ENCODE results near the gene NAA30. TPM values are rescaled to one million over a fixed set of nuclear protein-coding genes. Genes with fewer than 3 reads are reported as not detected.
A peak's percentile ranks its signal among the peaks of the same experiment; 100 is the strongest.

Gene NAA30
- total RNA-seq, 3 donors from 2014 or later, result 17.9 to 24.0 (median 21.6) TPM

GRCh38 chr14:57382283-57382682 is 8.1 kb upstream of the NAA30 start:
- Mint-ChIP-seq H3K36me3 (ENCODE audit: insufficient read depth) (no peaks in the 10 kb centered on the region), H3K4me1 (ENCODE audit: low read depth) (no peaks in the 10 kb centered on the region), H3K4me3 (no peak overlapping the region), H3K9me3 (no peaks in the 10 kb centered on the region), H3K27me3 (ENCODE audit: low read depth) (no peaks in the 10 kb centered on the region)
- DNase-seq (no peak), ATAC-seq (no peak)

GRCh38 chr14:57383125-57383745 is 7.2 kb upstream of the NAA30 start:
- ATAC-seq (no peak), DNase-seq (no peak)
- no peaks in the 10 kb centered on the region for H3K27me3 Mint-ChIP-seq (ENCODE audit: low read depth)
- H3K4me3 Mint-ChIP-seq, result no peak overlapping the region
- H3K9me3 Mint-ChIP-seq, result no peaks in the 10 kb centered on the region
- H3K4me1 Mint-ChIP-seq (ENCODE audit: low read depth), result no peaks in the 10 kb centered on the region
- H3K36me3 Mint-ChIP-seq (ENCODE audit: insufficient read depth), result no peaks in the 10 kb centered on the region

- DNase-seq (no peak), ATAC-seq (no peak)
- Mint-ChIP-seq H3K4me3 (no peak overlapping the region), H3K27me3 (ENCODE audit: low read depth) (no peaks in the 10 kb centered on the region), H3K4me1 (ENCODE audit: low read depth) (peaks cover 25% of the 10 kb centered on the region), H3K9me3 (no peaks in the 10 kb centered on the region), H3K36me3 (ENCODE audit: insufficient read depth) (peaks cover 5% of the 10 kb centered on the region)
These were observed 2.3 kb upstream of the NAA30 start for GRCh38 chr14:57388067-57388466.

- no peaks in the 10 kb centered on the region for H3K9me3 Mint-ChIP-seq
- no peak for ATAC-seq
- peaks cover 5% of the 10 kb centered on the region for H3K36me3 Mint-ChIP-seq (ENCODE audit: insufficient read depth)
- DNase-seq, result no peak
- peaks cover 41% of the 10 kb centered on the region for H3K4me1 Mint-ChIP-seq (ENCODE audit: low read depth)
- H3K4me3 Mint-ChIP-seq, result peak overlapping the region; percentile 95
- no peaks in the 10 kb centered on the region for H3K27me3 Mint-ChIP-seq (ENCODE audit: low read depth)
These were observed 745 bp upstream of the NAA30 start for GRCh38 chr14:57389646-57390036.

GRCh38 chr14:57390806-57391516 is 575 bp downstream of the NAA30 start:
- H3K4me1 Mint-ChIP-seq (ENCODE audit: low read depth), result peaks cover 45% of the 10 kb centered on the region

GRCh38 chr14:57391517-57392195 is 1.3 kb downstream of the NAA30 start:
- ATAC-seq, result no peak
- DNase-seq, result no peak
- H3K4me1 Mint-ChIP-seq (ENCODE audit: low read depth), result peaks cover 46% of the 10 kb centered on the region

More at GRCh38 chr14:57390806-57391516, 575 bp downstream of the NAA30 start:
- H3K27me3 Mint-ChIP-seq (ENCODE audit: low read depth), result no peaks in the 10 kb centered on the region
- peak overlapping the region; percentile 95 for H3K4me3 Mint-ChIP-seq
- peak; percentile 11 for DNase-seq
- ATAC-seq, result peak; percentile 51 to 52
- peaks cover 5% of the 10 kb centered on the region for H3K36me3 Mint-ChIP-seq (ENCODE audit: insufficient read depth)
- no peaks in the 10 kb centered on the region for H3K9me3 Mint-ChIP-seq

GRCh38 chr14:57392830-57393229 is 2.4 kb downstream of the NAA30 start:
- Mint-ChIP-seq H3K4me1 (ENCODE audit: low read depth) (peaks cover 46% of the 10 kb centered on the region), H3K36me3 (ENCODE audit: insufficient read depth) (peaks cover 11% of the 10 kb centered on the region), H3K4me3 (peak overlapping the region; percentile 95), H3K9me3 (no peaks in the 10 kb centered on the region), H3K27me3 (ENCODE audit: low read depth) (no peaks in the 10 kb centered on the region)
- ATAC-seq (no peak), DNase-seq (no peak)

More at GRCh38 chr14:57391517-57392195, 1.3 kb downstream of the NAA30 start:
- H3K36me3 Mint-ChIP-seq (ENCODE audit: insufficient read depth), result peaks cover 7% of the 10 kb centered on the region
- peak overlapping the region; percentile 95 for H3K4me3 Mint-ChIP-seq
- H3K9me3 Mint-ChIP-seq, result no peaks in the 10 kb centered on the region
- H3K27me3 Mint-ChIP-seq (ENCODE audit: low read depth), result no peaks in the 10 kb centered on the region

- Mint-ChIP-seq H3K36me3 (ENCODE audit: insufficient read depth) (peaks cover 26% of the 10 kb centered on the region), H3K27me3 (ENCODE audit: low read depth) (no peaks in the 10 kb centered on the region), H3K4me1 (ENCODE audit: low read depth) (peaks cover 31% of the 10 kb centered on the region), H3K4me3 (no peak overlapping the region), H3K9me3 (no peaks in the 10 kb centered on the region)
- no peak for ATAC-seq
- no peak for DNase-seq
These were observed 10.4 kb downstream of the NAA30 start for GRCh38 chr14:57400556-57401494.

- Mint-ChIP-seq H3K4me3 (no peak overlapping the region), H3K27me3 (ENCODE audit: low read depth) (no peaks in the 10 kb centered on the region), H3K9me3 (no peaks in the 10 kb centered on the region), H3K36me3 (ENCODE audit: insufficient read depth) (peaks cover 26% of the 10 kb centered on the region), H3K4me1 (ENCODE audit: low read depth) (peaks cover 32% of the 10 kb centered on the region)
- DNase-seq (no peak), ATAC-seq (no peak)
These were observed 11.1 kb downstream of the NAA30 start for GRCh38 chr14:57401501-57401900.

GRCh38 chr14:57402173-57402852 is 11.9 kb downstream of the NAA30 start:
- no peak for DNase-seq
- H3K4me1 Mint-ChIP-seq (ENCODE audit: low read depth), result peaks cover 31% of the 10 kb centered on the region
- peaks cover 22% of the 10 kb centered on the region for H3K36me3 Mint-ChIP-seq (ENCODE audit: insufficient read depth)
- no peaks in the 10 kb centered on the region for H3K9me3 Mint-ChIP-seq
- no peaks in the 10 kb centered on the region for H3K27me3 Mint-ChIP-seq (ENCODE audit: low read depth)
- H3K4me3 Mint-ChIP-seq, result peak overlapping the region; percentile 65
- ATAC-seq, result no peak

- Mint-ChIP-seq H3K4me3 (no peak overlapping the region), H3K9me3 (no peaks in the 10 kb centered on the region), H3K36me3 (ENCODE audit: insufficient read depth) (peaks cover 28% of the 10 kb centered on the region), H3K4me1 (ENCODE audit: low read depth) (peaks cover 35% of the 10 kb centered on the region), H3K27me3 (ENCODE audit: low read depth) (no peaks in the 10 kb centered on the region)
- DNase-seq (no peak), ATAC-seq (peak in 1 of 2 donors; percentile 34)
These were observed 13.1 kb downstream of the NAA30 start for GRCh38 chr14:57403521-57403864.

- Mint-ChIP-seq H3K36me3 (ENCODE audit: insufficient read depth) (peaks cover 31% of the 10 kb centered on the region), H3K27me3 (ENCODE audit: low read depth) (no peaks in the 10 kb centered on the region), H3K4me1 (ENCODE audit: low read depth) (peaks cover 28% of the 10 kb centered on the region), H3K9me3 (no peaks in the 10 kb centered on the region), H3K4me3 (no peak overlapping the region)
- no peak for DNase-seq
- ATAC-seq, result no peak
These were observed 15.2 kb downstream of the NAA30 start for GRCh38 chr14:57405562-57405961.

GRCh38 chr14:57408037-57408436 is 17.7 kb downstream of the NAA30 start:
- Mint-ChIP-seq H3K9me3 (no peaks in the 10 kb centered on the region), H3K4me1 (ENCODE audit: low read depth) (peaks cover 19% of the 10 kb centered on the region), H3K4me3 (no peak overlapping the region), H3K27me3 (ENCODE audit: low read depth) (no peaks in the 10 kb centered on the region), H3K36me3 (ENCODE audit: insufficient read depth) (peaks cover 36% of the 10 kb centered on the region)
- ATAC-seq (no peak), DNase-seq (no peak)
